Nephron progenitor cell (in vitro differentiated cells): Measurements from ENCODE around the gene ELMO1.
A peak's percentile ranks its signal among the peaks of the same experiment; 100 is the strongest.

Experiments
- DNase-seq: peaks from one replicate; pipeline ENCODE4 v3.0.0; 2021
- H3K27ac Mint-ChIP-seq: 2 replicates; pipeline ENCODE4 v1.8.0; 2021; ENCODE audit warnings: mild to moderate bottlenecking, moderate library complexity, mixed read lengths
- H3K27me3 Mint-ChIP-seq: 2 replicates; pipeline ENCODE4 v1.8.0; 2021; ENCODE audit warnings: mild to moderate bottlenecking, low read depth, mixed read lengths; ENCODE audit not compliant: poor library complexity
- H3K36me3 Mint-ChIP-seq: 2 replicates; pipeline ENCODE4 v1.8.0; 2021; ENCODE audit warnings: low read depth, mixed read lengths
- H3K4me1 Mint-ChIP-seq: 2 replicates; pipeline ENCODE4 v1.8.0; 2021; ENCODE audit warnings: mixed read lengths
- H3K4me3 Mint-ChIP-seq: 2 replicates; pipeline ENCODE4 v1.8.0; 2021; ENCODE audit warnings: mild to moderate bottlenecking, moderate library complexity, mixed read lengths
- H3K9me3 Mint-ChIP-seq: 2 replicates; pipeline ENCODE4 v1.8.0; 2021; ENCODE audit warnings: mild to moderate bottlenecking, moderate library complexity, mixed read lengths
- CTCF ChIP-seq: fragments of 200-600 bp; sonication (generic); IDR thresholded peaks from 2 replicates; pipeline ENCODE4 v1.5.0; 2021; ENCODE audit warnings: antibody characterized with exemption

The ELMO1 gene

GRCh38 chr7:37247861-37248260, 200.8 kb downstream of the ELMO1 start:
- peaks cover 18% of the 10 kb centered on the region for H3K4me1 Mint-ChIP-seq
- H3K36me3 Mint-ChIP-seq, result peaks cover 3% of the 10 kb centered on the region
- no peak for TF ChIP-seq CTCF
- H3K27me3 Mint-ChIP-seq, result no peaks in the 10 kb centered on the region
- peak overlapping the region; percentile 39 for H3K27ac Mint-ChIP-seq
- H3K4me3 Mint-ChIP-seq, result no peak overlapping the region
- peaks cover 9% of the 10 kb centered on the region for H3K9me3 Mint-ChIP-seq
- no peak for DNase-seq

GRCh38 chr7:37245590-37245989, 203.1 kb downstream of the ELMO1 start:
- H3K4me1 Mint-ChIP-seq, result peaks cover 18% of the 10 kb centered on the region
- no peak overlapping the region for H3K4me3 Mint-ChIP-seq
- DNase-seq, result no peak

GRCh38 chr7:37236906-37237305, 211.8 kb downstream of the ELMO1 start:
- H3K9me3 Mint-ChIP-seq, result peaks cover 5% of the 10 kb centered on the region
- H3K27ac Mint-ChIP-seq, result no peak overlapping the region
- no peak for DNase-seq
- TF ChIP-seq CTCF, result no peak
- no peaks in the 10 kb centered on the region for H3K27me3 Mint-ChIP-seq
- H3K4me3 Mint-ChIP-seq, result no peak overlapping the region
- H3K36me3 Mint-ChIP-seq, result peaks cover 5% of the 10 kb centered on the region
- no peaks in the 10 kb centered on the region for H3K4me1 Mint-ChIP-seq

More at GRCh38 chr7:37245590-37245989, 203.1 kb downstream of the ELMO1 start:
- TF ChIP-seq CTCF, result no peak
- Mint-ChIP-seq H3K27me3 (no peaks in the 10 kb centered on the region), H3K36me3 (peaks cover 5% of the 10 kb centered on the region), H3K27ac (no peak overlapping the region), H3K9me3 (peaks cover 7% of the 10 kb centered on the region)

- no peaks in the 10 kb centered on the region for H3K9me3 Mint-ChIP-seq
- no peak for TF ChIP-seq CTCF
- H3K4me1 Mint-ChIP-seq, result no peaks in the 10 kb centered on the region
- DNase-seq, result no peak
- no peaks in the 10 kb centered on the region for H3K27me3 Mint-ChIP-seq
- no peak overlapping the region for H3K4me3 Mint-ChIP-seq
- H3K36me3 Mint-ChIP-seq, result no peaks in the 10 kb centered on the region
- no peak overlapping the region for H3K27ac Mint-ChIP-seq
Observed at GRCh38 chr7:37235813-37236212, 212.9 kb downstream of the ELMO1 start.

GRCh38 chr7:37234928-37235327, 213.7 kb downstream of the ELMO1 start:
- no peak overlapping the region for H3K4me3 Mint-ChIP-seq
- no peaks in the 10 kb centered on the region for H3K27me3 Mint-ChIP-seq
- no peak overlapping the region for H3K27ac Mint-ChIP-seq
- H3K36me3 Mint-ChIP-seq, result no peaks in the 10 kb centered on the region
- peak; percentile 65 for TF ChIP-seq CTCF
- DNase-seq, result peak; percentile 8
- no peaks in the 10 kb centered on the region for H3K9me3 Mint-ChIP-seq
- H3K4me1 Mint-ChIP-seq, result no peaks in the 10 kb centered on the region

- Mint-ChIP-seq H3K4me3 (no peak overlapping the region), H3K4me1 (no peaks in the 10 kb centered on the region), H3K9me3 (no peaks in the 10 kb centered on the region), H3K36me3 (no peaks in the 10 kb centered on the region), H3K27ac (no peak overlapping the region), H3K27me3 (no peaks in the 10 kb centered on the region)
- TF ChIP-seq CTCF, result no peak
- DNase-seq, result no peak
Observed at GRCh38 chr7:37234334-37234733, 214.3 kb downstream of the ELMO1 start.
